ENCODE measurements around the gene KDM6B.

The KDM6B gene

GRCh38 chr17:7840441-7840840 lies 6.4 kb downstream of the KDM6B start:
- DNase-seq (ENCODE audit: low read depth in 2 of 2), result no peak

DNA sequence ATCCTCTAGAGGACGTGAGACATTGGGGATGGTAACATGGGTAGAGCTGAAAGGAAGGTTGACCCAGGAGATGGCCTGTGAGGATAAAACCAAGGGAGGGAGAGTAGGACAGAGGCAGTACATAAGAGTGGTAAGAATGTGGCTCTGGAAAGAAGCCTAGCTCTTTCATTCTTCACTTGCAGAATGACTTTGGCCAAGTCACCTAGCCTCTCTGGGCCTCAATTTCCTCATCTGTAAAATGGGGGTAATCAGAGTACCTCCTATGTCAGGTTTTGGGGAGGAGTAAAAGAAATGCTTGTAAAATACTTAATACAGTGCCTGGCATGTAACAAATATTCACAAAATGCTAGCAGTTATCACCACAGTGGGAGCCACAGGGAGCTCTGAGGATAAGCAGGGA lies 6.9 kb downstream of the KDM6B start:
- no peak for DNase-seq (ENCODE audit: low read depth in 2 of 2)

GRCh38 chr17:7841396-7841914 lies 7.4 kb downstream of the KDM6B start:
- DNase-seq (ENCODE audit: low read depth in 2 of 2), result peak; percentile 89 to 91

DNA sequence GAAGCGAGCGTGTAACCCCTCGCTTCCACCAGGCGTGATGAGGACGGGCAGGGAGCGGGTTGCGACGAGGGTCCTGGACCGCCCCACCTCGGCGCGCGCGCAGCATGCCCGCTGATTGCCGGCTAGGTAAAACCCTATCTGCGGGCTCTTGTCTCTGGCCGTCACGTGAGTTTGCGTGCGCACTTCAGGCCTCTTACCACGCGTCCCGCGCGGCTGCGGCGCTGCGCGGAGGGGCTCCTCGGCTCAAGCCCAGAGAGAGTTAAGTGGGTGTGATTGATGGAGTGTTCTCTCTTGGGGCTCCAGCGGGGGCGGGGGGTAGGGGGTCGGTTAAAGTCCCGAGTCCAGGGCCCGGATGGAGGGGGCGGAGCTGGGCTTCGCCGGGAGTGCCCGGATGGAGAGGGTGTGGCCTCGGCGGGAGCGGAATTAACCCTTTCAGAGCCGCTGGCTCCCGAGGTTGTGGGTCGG lies 7.9 kb downstream of the KDM6B start:
- peak; percentile 72 to 75 for DNase-seq (ENCODE audit: low read depth in 2 of 2)

DNA sequence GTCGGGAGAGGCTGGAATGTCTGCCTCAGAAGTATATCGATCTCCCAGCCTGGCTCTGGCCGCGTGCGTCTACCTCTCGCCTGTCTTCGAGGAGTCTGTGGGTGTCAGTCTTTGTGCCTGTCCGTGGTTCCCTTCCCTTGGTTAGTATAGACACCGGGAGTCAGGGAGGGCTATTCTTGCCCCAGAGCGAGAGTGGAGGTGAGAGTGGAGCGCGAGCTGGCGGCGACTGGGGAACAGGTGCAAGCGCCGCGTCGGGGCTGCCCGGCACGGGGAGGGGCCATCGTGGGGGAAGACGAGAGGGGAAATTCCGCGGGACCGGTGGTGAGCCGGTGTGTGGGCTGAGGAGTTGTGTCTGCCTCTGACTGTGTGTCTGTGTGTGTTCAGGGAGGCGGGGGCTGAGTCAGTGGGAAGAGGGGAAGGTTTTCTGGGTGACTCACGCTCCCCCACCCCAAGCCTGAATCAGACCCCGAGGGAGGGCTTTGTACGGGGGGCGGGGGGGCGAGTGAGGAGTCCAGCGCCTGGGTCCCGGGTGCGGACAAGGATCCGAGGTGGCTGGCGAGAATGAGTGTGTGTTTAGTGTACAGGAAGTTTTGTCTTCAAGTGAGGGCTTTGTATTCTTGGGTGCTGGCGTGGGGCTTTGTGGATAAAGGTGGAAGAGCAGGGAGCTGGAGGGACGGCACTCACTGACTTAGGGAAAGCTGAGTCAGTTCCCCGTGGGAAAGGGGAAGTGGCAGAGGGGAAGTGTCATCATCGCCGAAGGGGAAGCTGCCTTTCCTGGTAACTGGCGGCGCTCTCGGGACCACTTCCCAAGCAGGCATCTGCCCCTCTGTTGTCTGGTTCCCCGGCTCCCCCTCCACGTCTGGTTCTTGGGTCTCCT lies 8.6 kb downstream of the KDM6B start:
- DNase-seq (ENCODE audit: low read depth in 2 of 2), result peak; percentile 84 to 95

- no peak for DNase-seq (ENCODE audit: low read depth in 2 of 2)
Observed at GRCh38 chr17:7843257-7843535, 9.2 kb downstream of the KDM6B start.

- DNase-seq (ENCODE audit: low read depth in 2 of 2), result peak; percentile 85 to 87
Observed at GRCh38 chr17:7843536-7844291, 9.7 kb downstream of the KDM6B start.

DNA sequence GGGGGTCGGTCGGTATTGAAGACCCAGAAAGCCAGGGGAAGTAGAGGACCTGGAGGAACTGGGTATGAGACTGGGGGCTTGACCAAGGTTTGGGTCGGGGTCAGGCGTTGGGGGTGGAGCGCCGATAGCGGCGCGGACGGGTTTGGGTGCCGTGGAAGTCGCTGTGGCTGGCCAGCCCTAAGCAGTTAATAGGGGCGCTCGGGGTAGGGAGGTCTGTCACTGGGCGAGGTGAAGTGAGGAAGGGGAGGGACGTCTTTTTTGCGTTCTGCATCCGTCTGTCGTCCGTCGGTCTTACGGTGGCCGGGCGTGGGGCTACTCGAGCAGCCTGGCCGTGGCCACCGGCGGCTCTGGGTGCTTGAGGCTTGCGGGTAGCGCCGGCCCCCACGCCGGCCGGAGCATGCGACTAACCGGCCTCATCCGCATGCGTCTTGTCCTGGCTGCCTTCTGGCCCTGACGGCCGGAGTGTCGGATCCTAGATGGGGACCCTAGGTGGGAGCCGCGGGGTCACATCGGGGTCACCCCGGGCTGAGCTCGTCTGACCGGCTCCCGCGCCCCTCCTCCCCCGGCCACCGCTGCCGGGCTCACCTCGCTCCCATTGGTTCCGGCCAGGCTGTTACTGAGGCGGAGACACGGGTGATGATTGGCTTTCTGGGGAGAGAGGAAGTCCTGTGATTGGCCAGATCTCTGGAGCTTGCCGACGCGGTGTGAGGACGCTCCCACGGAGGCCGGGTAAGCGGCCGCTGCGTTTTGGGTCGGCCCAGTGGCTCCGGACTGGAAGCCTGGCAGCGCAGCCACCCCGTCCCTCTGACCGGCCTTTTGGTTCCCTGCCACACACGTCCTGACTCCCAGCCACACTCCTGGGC lies 10.5 kb downstream of the KDM6B start:
- DNase-seq (ENCODE audit: low read depth in 2 of 2), result peak; percentile 61 to 65

- DNase-seq (ENCODE audit: low read depth in 2 of 2), result no peak
Observed at GRCh38 chr17:7845359-7846062, 11.5 kb downstream of the KDM6B start.

- no peak for DNase-seq (ENCODE audit: low read depth in 2 of 2)
Observed at GRCh38 chr17:7846063-7846735, 12.2 kb downstream of the KDM6B start.

DNA sequence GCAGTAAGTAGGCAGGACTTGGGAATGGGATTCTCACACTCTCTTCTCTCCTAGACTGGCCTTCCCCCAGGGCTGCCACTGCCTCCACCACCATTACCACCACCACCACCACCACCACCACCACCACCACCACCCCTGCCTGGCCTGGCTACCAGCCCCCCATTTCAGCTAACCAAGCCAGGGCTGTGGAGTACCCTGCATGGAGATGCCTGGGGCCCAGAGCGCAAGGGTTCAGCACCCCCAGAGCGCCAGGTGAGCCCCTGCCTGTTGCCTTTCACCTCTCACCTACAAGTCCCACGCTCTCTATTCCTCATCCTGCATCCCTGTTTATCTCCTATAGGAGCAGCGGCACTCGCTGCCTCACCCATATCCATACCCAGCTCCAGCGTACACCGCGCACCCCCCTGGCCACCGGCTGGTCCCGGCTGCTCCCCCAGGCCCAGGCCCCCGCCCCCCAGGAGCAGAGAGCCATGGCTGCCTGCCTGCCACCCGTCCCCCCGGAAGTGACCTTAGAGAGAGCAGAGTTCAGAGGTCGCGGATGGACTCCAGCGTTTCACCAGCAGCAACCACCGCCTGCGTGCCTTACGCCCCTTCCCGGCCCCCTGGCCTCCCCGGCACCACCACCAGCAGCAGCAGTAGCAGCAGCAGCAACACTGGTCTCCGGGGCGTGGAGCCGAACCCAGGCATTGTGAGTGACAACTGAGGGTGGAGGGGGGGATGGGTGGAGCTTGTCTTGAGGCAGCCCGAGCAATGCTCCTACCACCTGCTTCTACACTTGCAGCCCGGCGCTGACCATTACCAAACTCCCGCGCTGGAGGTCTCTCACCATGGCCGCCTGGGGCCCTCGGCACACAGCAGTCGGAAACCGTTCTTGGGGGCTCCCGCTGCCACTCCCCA lies 13.0 kb downstream of the KDM6B start:
- DNase-seq (ENCODE audit: low read depth in 2 of 2), result no peak

- DNase-seq (ENCODE audit: low read depth in 2 of 2), result no peak
Observed at GRCh38 chr17:7848131-7848579, 14.1 kb downstream of the KDM6B start.

DNA sequence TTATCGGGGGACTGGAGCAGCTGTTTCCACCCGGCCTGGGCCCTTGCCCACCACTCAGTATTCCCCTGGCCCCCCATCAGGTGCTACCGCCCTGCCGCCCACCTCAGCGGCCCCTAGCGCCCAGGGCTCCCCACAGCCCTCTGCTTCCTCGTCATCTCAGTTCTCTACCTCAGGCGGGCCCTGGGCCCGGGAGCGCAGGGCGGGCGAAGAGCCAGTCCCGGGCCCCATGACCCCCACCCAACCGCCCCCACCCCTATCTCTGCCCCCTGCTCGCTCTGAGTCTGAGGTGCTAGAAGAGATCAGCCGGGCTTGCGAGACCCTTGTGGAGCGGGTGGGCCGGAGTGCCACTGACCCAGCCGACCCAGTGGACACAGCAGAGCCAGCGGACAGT lies 14.7 kb downstream of the KDM6B start:
- DNase-seq (ENCODE audit: low read depth in 2 of 2), result no peak

DNA sequence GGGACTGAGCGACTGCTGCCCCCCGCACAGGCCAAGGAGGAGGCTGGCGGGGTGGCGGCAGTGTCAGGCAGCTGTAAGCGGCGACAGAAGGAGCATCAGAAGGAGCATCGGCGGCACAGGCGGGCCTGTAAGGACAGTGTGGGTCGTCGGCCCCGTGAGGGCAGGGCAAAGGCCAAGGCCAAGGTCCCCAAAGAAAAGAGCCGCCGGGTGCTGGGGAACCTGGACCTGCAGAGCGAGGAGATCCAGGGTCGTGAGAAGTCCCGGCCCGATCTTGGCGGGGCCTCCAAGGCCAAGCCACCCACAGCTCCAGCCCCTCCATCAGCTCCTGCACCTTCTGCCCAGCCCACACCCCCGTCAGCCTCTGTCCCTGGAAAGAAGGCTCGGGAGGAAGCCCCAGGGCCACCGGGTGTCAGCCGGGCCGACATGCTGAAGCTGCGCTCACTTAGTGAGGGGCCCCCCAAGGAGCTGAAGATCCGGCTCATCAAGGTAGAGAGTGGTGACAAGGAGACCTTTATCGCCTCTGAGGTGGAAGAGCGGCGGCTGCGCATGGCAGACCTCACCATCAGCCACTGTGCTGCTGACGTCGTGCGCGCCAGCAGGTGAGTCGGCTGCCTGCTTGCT lies 15.2 kb downstream of the KDM6B start:
- no peak for DNase-seq (ENCODE audit: low read depth in 2 of 2)

DNA sequence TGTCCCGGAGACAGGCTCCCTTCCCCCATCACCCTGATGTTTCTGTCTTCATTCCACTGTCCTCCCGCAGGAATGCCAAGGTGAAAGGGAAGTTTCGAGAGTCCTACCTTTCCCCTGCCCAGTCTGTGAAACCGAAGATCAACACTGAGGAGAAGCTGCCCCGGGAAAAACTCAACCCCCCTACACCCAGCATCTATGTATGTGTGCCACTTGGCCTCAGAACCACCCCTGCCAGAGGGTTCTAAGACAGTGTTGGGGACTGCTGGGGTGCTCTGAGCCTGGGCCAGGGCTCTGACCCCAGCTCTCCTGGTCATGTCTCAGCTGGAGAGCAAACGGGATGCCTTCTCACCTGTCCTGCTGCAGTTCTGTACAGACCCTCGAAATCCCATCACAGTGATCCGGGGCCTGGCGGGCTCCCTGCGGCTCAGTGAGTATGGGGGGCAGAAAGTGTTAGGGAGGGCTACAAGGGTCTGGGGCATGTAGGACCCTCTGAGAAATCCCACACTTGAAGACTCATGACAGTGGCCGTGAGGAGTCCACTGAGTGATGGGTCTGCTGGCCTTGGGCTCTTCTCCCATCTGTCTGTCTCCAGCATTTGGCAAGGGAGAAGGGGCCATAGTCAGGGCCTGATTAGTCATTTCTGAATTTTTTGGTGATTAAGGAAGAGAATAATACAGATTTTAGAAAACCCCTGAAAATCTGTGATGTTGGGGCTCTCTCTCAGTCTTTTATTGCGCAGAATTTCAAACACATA lies 15.9 kb downstream of the KDM6B start:
- no peak for DNase-seq (ENCODE audit: low read depth in 2 of 2)

GRCh38 chr17:7850701-7851437 lies 16.9 kb downstream of the KDM6B start:
- no peak for DNase-seq (ENCODE audit: low read depth in 2 of 2)

DNA sequence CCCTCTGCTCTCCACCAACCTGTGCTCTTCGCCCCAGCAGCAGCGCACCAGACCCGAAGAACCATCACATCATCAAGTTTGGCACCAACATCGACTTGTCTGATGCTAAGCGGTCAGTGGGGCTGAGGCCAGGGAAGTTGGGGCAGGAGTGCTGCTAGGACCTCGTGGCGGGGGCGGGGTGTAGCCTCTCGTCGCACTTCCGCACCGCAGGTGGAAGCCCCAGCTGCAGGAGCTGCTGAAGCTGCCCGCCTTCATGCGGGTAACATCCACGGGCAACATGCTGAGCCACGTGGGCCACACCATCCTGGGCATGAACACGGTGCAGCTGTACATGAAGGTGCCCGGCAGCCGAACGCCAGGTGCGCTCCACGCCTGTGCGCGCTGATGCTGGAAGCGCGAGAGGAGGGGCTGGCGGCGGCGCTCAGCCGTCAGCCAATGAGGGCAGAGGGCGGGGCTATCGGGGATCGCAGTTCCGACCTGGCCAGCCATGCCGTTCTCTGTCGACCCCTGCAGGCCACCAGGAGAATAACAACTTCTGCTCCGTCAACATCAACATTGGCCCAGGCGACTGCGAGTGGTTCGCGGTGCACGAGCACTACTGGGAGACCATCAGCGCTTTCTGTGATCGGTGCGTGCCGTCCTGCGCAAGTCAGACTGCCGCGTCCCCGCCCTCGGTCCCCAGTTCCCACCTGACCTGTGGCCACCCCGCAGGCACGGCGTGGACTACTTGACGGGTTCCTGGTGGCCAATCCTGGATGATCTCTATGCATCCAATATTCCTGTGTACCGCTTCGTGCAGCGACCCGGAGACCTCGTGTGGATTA lies 17.6 kb downstream of the KDM6B start:
- peak; percentile 84 to 91 for DNase-seq (ENCODE audit: low read depth in 2 of 2)

Data from stimulated activated CD8-positive, alpha-beta memory T cell treated with anti-CD3 and anti-CD28 coated beads, Interleukin-2, amount 100 ng/mL, for 1 hour (primary cell).